SH-SY5Y (cell line): ENCODE data around the gene TCP11L2.

Experiments
- GATA2 ChIP-seq: IDR thresholded peaks from 2 replicates; pipeline ENCODE4 v1.6.1; 2011; ENCODE audit warnings: mild to moderate bottlenecking, low read depth, low read length
- GATA3 ChIP-seq: IDR thresholded peaks from 2 replicates; pipeline ENCODE4 v1.6.1; 2011; ENCODE audit warnings: low read depth, mild to moderate bottlenecking, low read length, moderate library complexity

The TCP11L2 gene

DNA sequence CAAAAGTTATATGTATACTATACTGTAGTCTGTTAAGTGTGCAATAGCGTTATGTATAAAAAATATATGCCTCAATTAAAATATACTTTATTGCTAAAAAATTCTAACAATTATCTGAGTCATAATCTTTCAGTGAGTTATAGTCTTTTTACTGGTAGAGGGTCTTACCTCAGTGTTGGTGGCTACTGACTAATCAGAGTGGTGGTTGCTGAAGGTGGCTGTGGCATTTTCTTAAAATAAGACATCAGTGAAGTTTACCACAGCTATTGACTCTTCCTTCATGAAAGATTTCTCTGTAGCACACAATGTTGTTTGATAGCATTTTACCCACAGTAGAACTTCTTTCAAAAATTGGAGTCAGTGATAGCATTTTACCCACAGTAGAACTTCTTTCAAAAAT is 78.4 kb downstream of the TCP11L2 start:
- TF ChIP-seq GATA2 = no peak
- TF ChIP-seq GATA3 = no peak

DNA sequence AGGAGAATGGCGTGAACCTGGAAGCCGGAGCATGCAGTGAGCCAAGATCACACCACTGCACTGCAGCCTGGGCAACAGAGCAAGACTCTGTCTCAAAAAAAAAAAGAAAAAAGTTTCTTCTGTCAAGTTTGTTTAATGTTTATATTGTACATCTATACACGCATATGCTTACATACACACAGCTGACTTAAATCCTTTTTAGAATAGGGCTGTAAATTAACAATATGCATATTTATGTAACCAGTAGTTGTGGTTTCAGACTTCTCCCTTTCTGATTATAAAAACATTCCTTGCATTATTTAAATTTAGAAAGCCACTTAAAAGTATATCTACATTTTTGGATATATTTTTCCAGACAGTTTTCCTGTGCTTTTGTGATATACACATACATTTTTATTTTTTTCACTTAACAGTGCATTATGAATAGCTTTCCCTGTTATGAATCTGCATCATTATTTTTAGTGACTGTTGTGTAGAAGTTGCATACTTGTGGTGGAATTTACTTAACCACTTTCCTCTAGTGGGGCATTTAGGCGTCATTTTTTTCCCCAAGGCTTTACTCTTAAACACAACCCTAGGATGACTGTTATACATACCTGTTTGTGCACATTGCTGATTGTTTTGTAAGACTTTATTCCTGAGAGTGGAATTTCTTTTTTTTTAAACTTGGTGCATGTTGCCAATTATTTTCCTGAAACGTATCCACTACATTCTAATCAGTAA is 84.4 kb downstream of the TCP11L2 start:
- TF ChIP-seq GATA2 (no peak), GATA3 (no peak)

DNA sequence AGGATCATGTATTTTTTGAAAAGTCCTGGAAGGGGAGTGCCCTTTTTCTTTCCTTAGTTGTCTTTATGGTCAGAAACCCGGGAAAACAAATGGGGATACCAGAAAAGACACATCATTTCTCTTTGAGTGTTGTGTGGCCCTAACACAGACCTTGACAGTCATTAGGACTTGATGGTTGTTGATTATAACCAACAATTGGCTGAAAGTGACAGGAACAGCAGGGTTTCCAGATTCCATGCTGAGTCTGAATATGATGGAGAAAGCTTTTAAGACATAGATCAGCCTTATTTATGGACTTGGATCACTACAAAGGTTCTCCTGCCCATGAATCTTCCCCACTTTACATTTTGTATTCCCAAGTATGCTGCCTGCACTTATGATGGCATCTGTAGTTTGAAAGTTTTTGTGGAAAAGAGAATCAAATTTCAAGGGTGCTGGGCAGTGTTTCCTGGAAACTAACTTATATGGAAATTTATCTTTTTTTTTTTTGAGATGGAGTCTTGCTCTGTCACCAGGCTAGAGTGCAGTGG is 85.4 kb downstream of the TCP11L2 start:
- TF ChIP-seq GATA3 (no peak), GATA2 (no peak)

DNA sequence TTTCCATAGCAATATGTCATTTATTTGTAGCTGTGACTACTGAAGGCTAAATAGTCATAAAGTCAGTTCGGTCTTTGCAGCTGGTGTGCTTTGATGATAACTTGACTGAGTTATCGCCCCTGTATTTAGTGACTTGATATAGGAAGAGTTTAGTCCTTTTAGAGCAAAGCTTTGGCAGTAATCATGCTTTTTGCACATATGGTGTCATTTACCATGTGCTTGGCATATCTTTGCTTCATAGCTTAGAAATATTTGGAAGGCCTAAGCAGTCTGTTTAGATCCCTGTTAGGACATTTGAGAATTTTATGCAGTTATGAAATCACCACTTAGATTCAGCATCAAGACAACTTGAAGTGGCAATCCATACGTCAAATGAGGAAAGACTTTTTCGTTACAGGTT is 86.6 kb downstream of the TCP11L2 start:
- no peak for TF ChIP-seq GATA2
- TF ChIP-seq GATA3 = no peak

DNA sequence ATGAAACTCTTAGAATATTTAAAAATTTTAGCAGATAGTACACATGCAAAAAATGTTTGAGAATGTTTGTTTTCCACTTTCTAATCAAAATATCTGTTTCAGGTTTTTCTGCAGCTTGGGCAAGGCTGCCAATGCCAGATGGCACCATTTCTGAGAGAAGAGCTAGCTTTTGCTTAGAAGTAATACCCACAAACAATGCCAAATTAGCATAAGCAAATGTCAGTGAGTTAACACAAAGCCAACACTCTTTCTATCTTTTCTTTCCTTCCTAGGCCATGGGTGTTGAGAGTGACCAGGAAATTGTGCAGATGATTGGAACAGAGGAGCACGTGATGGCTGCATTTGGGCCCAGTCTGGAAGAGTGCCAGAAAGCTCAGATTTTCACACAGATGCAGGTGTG is 90.2 kb downstream of the TCP11L2 start:
- TF ChIP-seq GATA3 = no peak
- TF ChIP-seq GATA2 = no peak
